ENCODE data around the gene POPDC2.
"Not testable (repeated sequence)": the region's sequence is repeated elsewhere in the genome, so short reads cannot be mapped to it uniquely, and the experiment has no call there.

POPDC2 gene

GRCh38 chr3:119613201-119613600 lies 47.2 kb downstream of the POPDC2 start:
- no peak for DNase-seq (ENCODE audit: low spot score)

GRCh38 chr3:119611664-119612063 lies 48.7 kb downstream of the POPDC2 start:
- no peak for DNase-seq (ENCODE audit: low spot score)

GRCh38 chr3:119609301-119609700 lies 51.1 kb downstream of the POPDC2 start:
- DNase-seq (ENCODE audit: low spot score): no peak

GRCh38 chr3:119608405-119609000 lies 51.9 kb downstream of the POPDC2 start:
- no peak for DNase-seq (ENCODE audit: low spot score)

GRCh38 chr3:119604878-119605277 lies 55.5 kb downstream of the POPDC2 start:
- no peak for DNase-seq (ENCODE audit: low spot score)

- DNase-seq (ENCODE audit: low spot score): no peak
Observed at GRCh38 chr3:119602676-119603075, 57.7 kb downstream of the POPDC2 start.

GRCh38 chr3:119601154-119601553 lies 59.2 kb downstream of the POPDC2 start:
- no peak for DNase-seq (ENCODE audit: low spot score)

- no peak for DNase-seq (ENCODE audit: low spot score)
Observed at GRCh38 chr3:119600732-119601131, 59.7 kb downstream of the POPDC2 start.

- no peak for DNase-seq (ENCODE audit: low spot score)
Observed at GRCh38 chr3:119599558-119600174, 60.7 kb downstream of the POPDC2 start.

- no peak for DNase-seq (ENCODE audit: low spot score)
Observed at GRCh38 chr3:119598410-119599098, 61.8 kb downstream of the POPDC2 start.

GRCh38 chr3:119597548-119598288 lies 62.7 kb downstream of the POPDC2 start, which contains the start of gene PLA1A:
Gene PLA1A (plus strand): TSS chr3:119597885. CDS start chr3:119597914, 29 bp downstream.
- no peak for DNase-seq (ENCODE audit: low spot score)

GRCh38 chr3:119596398-119596797 lies 64.0 kb downstream of the POPDC2 start:
- no peak for DNase-seq (ENCODE audit: low spot score)

- DNase-seq (ENCODE audit: low spot score): no peak
Observed at GRCh38 chr3:119595639-119596334, 64.6 kb downstream of the POPDC2 start.

GRCh38 chr3:119594929-119595328 lies 65.5 kb downstream of the POPDC2 start:
- not testable (repeated sequence) for DNase-seq (ENCODE audit: low spot score)

- DNase-seq (ENCODE audit: low spot score): no peak
Observed at GRCh38 chr3:119594066-119594465, 66.3 kb downstream of the POPDC2 start.

GRCh38 chr3:119592861-119593260 lies 67.5 kb downstream of the POPDC2 start:
- DNase-seq (ENCODE audit: low spot score): no peak
